LNCAP (cell line): Measurements from ENCODE around the gene SNRNP40.

ENCODE experiments used
- CTCF ChIP-seq: fragments of 450-650 bp; IDR thresholded peaks from 2 replicates; pipeline ENCODE4 v1.5.1; 2017; ENCODE audit warnings: mild to moderate bottlenecking

The SNRNP40 gene

GRCh38 chr1:31324992-31325391, 28.4 kb upstream of the SNRNP40 start:
- no peak for TF ChIP-seq CTCF

DNA sequence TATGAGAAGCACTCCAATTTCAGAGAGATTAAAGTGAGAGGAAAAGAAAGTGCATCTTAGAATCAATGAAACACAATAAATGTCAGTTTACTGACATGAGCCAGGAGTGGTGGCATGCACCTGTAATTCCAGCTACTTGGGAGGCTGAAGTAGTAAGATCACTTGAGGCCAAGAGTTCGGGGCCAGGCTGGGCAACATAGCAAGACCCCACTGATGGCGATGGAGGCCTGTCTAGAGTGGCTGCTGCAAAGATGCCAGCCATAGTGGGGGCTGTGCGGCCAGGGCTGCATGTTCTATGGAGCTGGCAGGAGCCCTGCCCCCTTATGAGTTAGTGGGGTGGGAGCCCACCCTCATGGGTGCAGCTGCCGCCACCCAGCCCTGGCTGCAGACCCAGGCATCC, 27.5 kb upstream of the SNRNP40 start:
- no peak for TF ChIP-seq CTCF

- TF ChIP-seq CTCF = no peak
These were observed 21.6 kb upstream of the SNRNP40 start for GRCh38 chr1:31318146-31318545.

GRCh38 chr1:31315902-31316301, 19.3 kb upstream of the SNRNP40 start:
- no peak for TF ChIP-seq CTCF

GRCh38 chr1:31310198-31310597, 13.6 kb upstream of the SNRNP40 start:
- no peak for TF ChIP-seq CTCF

DNA sequence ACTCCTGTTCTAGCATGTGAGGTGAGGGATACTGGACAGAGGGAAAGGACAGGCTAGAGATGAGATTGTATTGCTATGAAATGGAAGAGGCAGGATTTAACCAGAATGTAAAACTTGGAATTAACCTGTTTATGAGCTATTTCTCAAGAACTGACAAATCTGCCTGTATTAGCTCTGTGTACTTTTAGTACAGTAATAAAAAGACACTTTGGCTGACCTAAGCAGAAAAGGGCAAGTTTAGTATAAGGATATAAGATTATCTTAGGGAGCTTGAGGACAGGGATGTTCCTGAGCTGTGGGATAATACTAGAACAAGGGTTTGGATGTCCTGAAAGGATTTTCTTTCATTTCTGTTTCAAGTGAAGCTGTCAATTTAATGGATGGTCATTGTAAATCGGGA, 11.4 kb upstream of the SNRNP40 start:
- TF ChIP-seq CTCF = no peak

DNA sequence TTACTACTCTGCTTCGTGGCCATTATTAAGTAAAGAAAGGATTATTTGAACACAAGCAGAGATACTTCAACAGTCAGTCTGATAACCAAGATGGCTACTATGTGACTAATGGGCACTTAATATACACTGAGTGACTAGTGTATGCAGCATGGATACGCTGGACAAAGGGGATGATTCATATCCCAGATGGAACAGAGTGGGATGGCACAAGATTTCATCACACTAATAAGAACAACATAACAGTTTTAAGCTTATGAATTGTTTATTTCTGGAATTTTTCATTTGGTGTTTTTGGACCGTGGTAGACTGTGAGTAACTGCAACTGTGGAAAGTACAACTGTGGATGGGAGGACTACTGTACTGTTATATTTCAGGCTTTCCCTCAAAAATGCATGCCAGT, 9.7 kb upstream of the SNRNP40 start:
- TF ChIP-seq CTCF = no peak

DNA sequence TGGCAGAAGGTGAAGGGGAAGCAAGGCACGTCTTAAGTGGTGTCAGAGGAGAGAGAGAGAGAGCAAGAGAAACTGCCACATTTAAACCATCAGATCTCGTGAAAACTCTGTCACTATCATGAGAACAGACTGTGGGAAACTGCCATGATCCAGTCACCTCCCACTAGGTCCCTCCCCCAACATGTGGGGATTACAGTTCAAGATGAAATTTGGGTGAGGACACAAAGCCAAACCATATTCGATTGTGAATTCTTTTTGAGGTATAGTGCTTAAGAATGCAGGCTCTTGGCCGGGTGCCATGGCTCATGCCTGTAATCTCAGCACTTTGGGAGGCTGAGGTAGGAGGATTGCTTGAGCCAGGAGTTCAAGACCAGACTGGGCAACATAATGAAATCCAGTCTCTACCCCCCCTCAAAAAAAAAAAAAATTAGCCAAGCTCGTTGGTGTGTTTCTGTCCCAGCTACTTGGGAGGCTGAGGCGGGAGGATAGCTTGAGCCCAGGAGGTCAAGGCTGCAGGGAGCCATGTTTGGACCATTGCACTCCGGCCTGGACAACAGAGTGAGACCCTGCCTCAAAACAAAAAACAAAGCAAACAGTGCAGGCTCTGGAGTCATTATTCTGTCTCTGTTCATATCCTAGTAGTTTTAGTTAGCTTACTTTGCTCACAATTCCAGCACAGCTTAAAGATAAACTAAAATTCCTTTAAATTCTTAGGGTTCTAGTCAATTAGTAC, 6.3 kb upstream of the SNRNP40 start:
- TF ChIP-seq CTCF = no peak
